Cardiac fibroblast (primary cell): Measurements from ENCODE around the gene PCDHB7.
"Not testable (repeated sequence)": the region's sequence is repeated elsewhere in the genome, so short reads cannot be mapped to it uniquely, and the experiment has no call there.

ENCODE experiments used
- DNase-seq, 2 donors: peaks; one replicate each; pipeline versions ENCODE4 v3.0.0 to v3.0.0-alpha.2; 2010; ENCODE audit warnings: low read depth in 2 of 2
- H3K4me3 ChIP-seq, 2 donors: replicated peaks in 1 of 2; 1 replicate in 1 of 2; 2 replicates in 1 of 2; pipeline ENCODE4 v1.5.1; 2011; ENCODE audit warnings: low read depth in 2 of 2, low read length in 2 of 2, mild to moderate bottlenecking in 2 of 2, moderate library complexity in 1 of 2
- CTCF ChIP-seq: IDR thresholded peaks from one replicate; pipeline ENCODE4 v1.5.1; 2011; ENCODE audit warnings: low read depth, mild to moderate bottlenecking, low read length, inconsistent platforms

The PCDHB7 gene

DNA sequence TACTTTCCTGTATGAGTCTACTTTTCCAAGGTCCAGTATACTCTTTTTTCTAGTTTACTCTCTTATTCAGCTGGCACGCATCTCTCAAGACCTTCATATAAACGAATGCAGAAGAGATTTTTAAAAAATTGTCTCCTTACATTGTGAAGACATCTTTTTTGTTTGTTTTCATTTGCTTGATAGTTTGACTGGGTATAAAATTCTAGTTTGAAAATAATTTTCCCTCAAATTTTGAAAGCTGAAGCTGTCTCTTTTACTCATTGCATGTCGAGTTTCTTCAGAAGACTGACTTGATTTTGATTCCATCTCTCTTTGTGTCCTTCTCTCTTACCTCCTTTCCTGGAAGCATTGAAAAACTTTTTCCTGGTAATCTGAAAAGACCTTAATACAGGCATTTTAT is 23.9 kb downstream of the PCDHB7 start:
- H3K4me3 ChIP-seq = no peak overlapping the region
- DNase-seq = no peak
- no peak for TF ChIP-seq CTCF

- TF ChIP-seq CTCF = no peak
These were observed 27.2 kb downstream of the PCDHB7 start, which contains the start of gene PCDHB11 for GRCh38 chr5:141199359-141200235. TSS of gene PCDHB11 (plus strand) at chr5:141199627. CDS start at chr5:141199775, 148 bp downstream.

GRCh38 chr5:141201126-141201525 is 28.7 kb downstream of the PCDHB7 start:
- DNase-seq, H3K4me3 ChIP-seq: not testable (repeated sequence)

More at GRCh38 chr5:141199359-141200235, 27.2 kb downstream of the PCDHB7 start, which contains the start of gene PCDHB11:
- no peak within 1 kb of the TSS for H3K4me3 ChIP-seq
- DNase-seq = peak in 1 of 2 donors; percentile 12

DNA sequence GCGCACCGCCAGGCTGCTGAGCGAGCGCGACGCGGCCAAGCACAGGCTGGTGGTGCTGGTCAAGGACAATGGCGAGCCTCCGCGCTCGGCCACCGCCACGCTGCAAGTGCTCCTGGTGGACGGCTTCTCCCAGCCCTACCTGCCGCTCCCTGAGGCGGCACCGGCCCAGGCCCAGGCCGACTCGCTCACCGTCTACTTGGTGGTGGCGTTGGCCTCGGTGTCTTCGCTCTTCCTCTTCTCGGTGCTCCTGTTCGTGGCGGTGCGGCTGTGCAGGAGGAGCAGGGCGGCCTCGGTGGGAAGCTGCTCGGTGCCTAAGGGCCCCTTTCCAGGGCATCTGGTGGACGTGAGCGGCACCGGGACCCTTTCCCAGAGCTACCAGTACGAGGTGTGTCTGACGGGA is 29.2 kb downstream of the PCDHB7 start:
- DNase-seq, H3K4me3 ChIP-seq: not testable (repeated sequence)

GRCh38 chr5:141208478-141208877 is 36.0 kb downstream of the PCDHB7 start, which contains the start of gene PCDHB12:
TSS of gene PCDHB12 (plus strand) at chr5:141208719. CDS start at chr5:141208908, 189 bp downstream.
- TF ChIP-seq CTCF = no peak
- H3K4me3 ChIP-seq = no peak within 1 kb of the TSS
- DNase-seq = peak; percentile 5 to 9

GRCh38 chr5:141210281-141210680 is 37.8 kb downstream of the PCDHB7 start:
- H3K4me3 ChIP-seq, DNase-seq: not testable (repeated sequence)

DNA sequence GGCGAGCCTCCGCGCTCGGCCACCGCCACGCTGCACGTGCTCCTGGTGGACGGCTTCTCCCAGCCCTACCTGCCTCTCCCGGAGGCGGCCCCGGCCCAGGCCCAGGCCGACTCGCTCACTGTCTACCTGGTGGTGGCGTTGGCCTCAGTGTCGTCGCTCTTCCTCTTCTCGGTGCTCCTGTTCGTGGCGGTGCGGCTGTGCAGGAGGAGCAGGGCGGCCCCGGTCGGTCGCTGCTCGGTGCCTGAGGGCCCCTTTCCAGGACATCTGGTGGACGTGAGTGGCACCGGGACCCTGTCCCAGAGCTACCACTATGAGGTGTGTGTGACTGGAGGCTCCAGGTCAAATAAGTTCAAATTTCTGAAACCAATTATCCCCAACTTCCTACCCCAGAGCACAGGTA is 38.4 kb downstream of the PCDHB7 start:
- not testable (repeated sequence) for H3K4me3 ChIP-seq, DNase-seq

GRCh38 chr5:141213656-141214339 is 41.4 kb downstream of the PCDHB7 start, which contains the start of gene PCDHB13:
TSS of gene PCDHB13 (plus strand) at chr5:141213919. CDS start at chr5:141214124, 205 bp downstream.
- peak; percentile 5 for TF ChIP-seq CTCF
- not testable (repeated sequence) for H3K4me3 ChIP-seq
- DNase-seq = peak; percentile 19 to 38

- not testable (repeated sequence) for DNase-seq
These were observed 42.1 kb downstream of the PCDHB7 start for GRCh38 chr5:141214583-141214982.

DNA sequence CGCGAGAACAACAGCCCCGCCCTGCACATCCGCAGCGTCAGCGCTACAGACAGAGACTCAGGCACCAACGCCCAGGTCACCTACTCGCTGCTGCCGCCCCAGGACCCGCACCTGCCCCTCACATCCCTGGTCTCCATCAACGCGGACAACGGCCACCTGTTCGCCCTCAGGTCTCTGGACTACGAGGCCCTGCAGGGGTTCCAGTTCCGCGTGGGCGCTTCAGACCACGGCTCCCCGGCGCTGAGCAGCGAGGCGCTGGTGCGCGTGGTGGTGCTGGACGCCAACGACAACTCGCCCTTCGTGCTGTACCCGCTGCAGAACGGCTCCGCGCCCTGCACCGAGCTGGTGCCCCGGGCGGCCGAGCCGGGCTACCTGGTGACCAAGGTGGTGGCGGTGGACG is 43.1 kb downstream of the PCDHB7 start:
- H3K4me3 ChIP-seq, DNase-seq: not testable (repeated sequence)

More at GRCh38 chr5:141214583-141214982, 42.1 kb downstream of the PCDHB7 start:
- not testable (repeated sequence) for H3K4me3 ChIP-seq

GRCh38 chr5:141216035-141216434 is 43.6 kb downstream of the PCDHB7 start:
- not testable (repeated sequence) for H3K4me3 ChIP-seq, DNase-seq
